ENCODE measurements around the gene CAAP1. TPM values are rescaled to one million over a fixed set of nuclear protein-coding genes. Genes with fewer than 3 reads are reported as not detected.

The CAAP1 gene
- polyA plus RNA-seq, 6 donors from 2014 or later = 12.8 to 23.6 (median 13.9) TPM

DNA sequence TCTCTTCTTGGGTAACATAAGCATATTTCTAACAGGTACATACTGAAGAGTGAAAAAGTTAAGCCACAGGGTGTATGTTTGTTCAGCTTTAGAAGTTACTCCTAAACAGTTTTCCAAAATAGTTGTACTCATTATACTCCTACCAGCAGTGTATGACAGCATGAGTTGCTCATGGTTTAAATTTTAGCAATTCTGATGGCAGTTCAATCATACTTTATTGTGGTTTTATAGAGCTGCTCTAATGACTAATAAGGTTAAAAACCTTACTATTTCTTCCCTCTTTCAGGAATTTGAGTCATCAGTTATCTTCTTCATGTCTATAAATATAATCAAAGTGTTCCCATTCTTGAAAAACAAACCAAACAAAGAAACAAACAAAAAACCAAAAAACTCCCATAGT is 81.5 kb downstream of the CAAP1 start:
- Mint-ChIP-seq H3K9me3 (peaks cover 0 to 5% (median 0%) of the 10 kb centered on the region in 7 donors), H3K27ac (no peak overlapping the region), H3K4me1 (no peaks in the 10 kb centered on the region), H3K4me3 (no peak overlapping the region), H3K36me3 (no peaks in the 10 kb centered on the region), H3K27me3 (peaks cover 0 to 5% (median 0%) of the 10 kb centered on the region in 3 donors)
- ATAC-seq (ENCODE audit: low read depth in 2 of 2) (no peak), DNase-seq (no peak)

DNA sequence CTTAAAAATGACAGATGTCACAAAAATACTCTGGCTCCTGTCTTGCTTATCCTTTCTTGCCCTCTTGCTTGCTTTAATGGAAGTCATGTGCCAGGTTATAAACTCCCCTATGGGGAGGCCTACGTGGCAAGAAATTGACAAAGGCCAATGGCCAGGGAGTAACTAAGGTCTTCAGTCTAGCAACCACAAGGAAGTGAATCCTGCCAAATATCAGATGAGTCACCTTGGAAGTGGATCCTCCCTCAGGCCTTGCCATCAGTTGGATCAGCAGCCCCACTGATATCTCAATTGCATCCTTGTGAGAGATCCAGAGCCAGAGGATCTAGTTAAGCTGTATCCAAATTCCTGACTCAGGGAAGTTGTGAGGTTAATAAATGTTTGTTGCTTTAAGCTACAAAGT is 82.8 kb downstream of the CAAP1 start:
- Mint-ChIP-seq H3K4me3 (no peak overlapping the region), H3K27ac (no peak overlapping the region), H3K36me3 (no peaks in the 10 kb centered on the region), H3K27me3 (peaks cover 0 to 5% (median 0%) of the 10 kb centered on the region in 3 donors), H3K9me3 (peaks cover 0 to 5% (median 0%) of the 10 kb centered on the region in 7 donors), H3K4me1 (no peaks in the 10 kb centered on the region)
- ATAC-seq (ENCODE audit: low read depth in 2 of 2) = no peak
- no peak for DNase-seq

DNA sequence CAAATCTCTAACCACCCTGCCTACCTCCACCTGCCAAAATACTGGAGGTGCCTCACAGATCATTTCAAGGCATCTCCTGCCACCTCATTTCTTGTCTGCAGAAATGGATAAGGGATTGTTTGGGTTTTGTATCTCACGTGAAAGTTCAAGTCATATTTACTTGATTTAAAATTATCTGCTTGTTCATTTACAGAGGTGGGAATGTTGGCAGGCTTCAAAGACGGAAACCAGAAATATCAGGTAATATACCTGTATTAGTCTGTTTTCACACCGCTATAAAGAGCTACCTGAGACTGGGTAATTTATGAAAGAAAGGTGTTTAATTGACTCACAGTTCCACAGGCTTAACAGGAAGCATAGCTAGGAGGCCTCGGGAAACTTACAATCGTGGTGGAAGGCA is 85.4 kb downstream of the CAAP1 start:
- no peaks in the 10 kb centered on the region for H3K36me3 Mint-ChIP-seq
- ATAC-seq (ENCODE audit: low read depth in 2 of 2) (no peak), DNase-seq (no peak)
- H3K4me3 Mint-ChIP-seq = no peak overlapping the region
- no peak overlapping the region for H3K27ac Mint-ChIP-seq
- peaks cover 0 to 5% (median 0%) of the 10 kb centered on the region in 7 donors for H3K9me3 Mint-ChIP-seq
- no peaks in the 10 kb centered on the region for H3K4me1 Mint-ChIP-seq
- peaks cover 0 to 5% (median 0%) of the 10 kb centered on the region in 3 donors for H3K27me3 Mint-ChIP-seq

DNA sequence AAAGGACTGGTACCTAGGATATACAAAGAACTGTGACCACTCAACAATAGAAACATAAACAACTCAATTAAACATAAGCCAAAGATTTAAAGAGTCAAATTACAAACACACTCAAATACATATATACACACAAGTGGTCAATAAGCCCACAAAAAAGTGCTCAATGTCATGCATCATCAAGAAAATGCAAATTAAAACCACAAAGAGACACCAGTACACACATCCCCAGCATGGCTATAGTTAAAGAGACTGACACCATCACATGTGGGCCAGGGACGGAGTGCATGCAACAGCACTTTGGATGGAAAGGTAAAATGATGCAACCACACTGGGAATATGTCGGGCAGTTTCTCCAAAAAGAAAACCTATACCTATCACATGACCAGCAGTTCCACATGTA is 89.7 kb downstream of the CAAP1 start:
- no peaks in the 10 kb centered on the region for H3K9me3 Mint-ChIP-seq
- no peak for DNase-seq
- H3K27me3 Mint-ChIP-seq = peaks cover 0 to 12% (median 0%) of the 10 kb centered on the region in 3 donors
- ATAC-seq (ENCODE audit: low read depth in 2 of 2) = no peak
- H3K4me3 Mint-ChIP-seq = no peak overlapping the region
- H3K4me1 Mint-ChIP-seq = no peaks in the 10 kb centered on the region
- H3K27ac Mint-ChIP-seq = no peak overlapping the region
- no peaks in the 10 kb centered on the region for H3K36me3 Mint-ChIP-seq

DNA sequence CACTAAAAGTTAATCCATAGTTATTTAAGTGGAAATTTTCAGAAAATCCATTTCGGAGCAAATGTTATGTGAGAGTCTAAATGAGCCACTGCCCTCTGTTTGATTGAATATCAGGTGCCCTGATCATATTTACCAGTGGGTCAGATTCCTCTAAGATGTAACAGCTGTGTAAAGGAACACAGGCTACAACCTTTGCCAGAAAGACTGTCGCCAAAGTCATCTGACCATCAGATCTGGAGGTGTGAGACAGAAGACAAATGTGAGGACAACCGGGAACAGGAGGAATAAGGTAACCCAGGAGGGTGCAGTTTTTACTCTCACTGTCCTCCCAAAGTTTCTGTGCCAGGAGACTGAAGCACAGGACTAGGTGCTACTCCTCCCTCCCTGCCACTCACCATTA is 90.8 kb downstream of the CAAP1 start:
- Mint-ChIP-seq H3K9me3 (no peaks in the 10 kb centered on the region), H3K4me3 (no peak overlapping the region), H3K27ac (no peak overlapping the region), H3K27me3 (peaks cover 0 to 12% (median 0%) of the 10 kb centered on the region in 3 donors), H3K4me1 (no peaks in the 10 kb centered on the region), H3K36me3 (no peaks in the 10 kb centered on the region)
- DNase-seq (no peak), ATAC-seq (ENCODE audit: low read depth in 2 of 2) (no peak)

DNA sequence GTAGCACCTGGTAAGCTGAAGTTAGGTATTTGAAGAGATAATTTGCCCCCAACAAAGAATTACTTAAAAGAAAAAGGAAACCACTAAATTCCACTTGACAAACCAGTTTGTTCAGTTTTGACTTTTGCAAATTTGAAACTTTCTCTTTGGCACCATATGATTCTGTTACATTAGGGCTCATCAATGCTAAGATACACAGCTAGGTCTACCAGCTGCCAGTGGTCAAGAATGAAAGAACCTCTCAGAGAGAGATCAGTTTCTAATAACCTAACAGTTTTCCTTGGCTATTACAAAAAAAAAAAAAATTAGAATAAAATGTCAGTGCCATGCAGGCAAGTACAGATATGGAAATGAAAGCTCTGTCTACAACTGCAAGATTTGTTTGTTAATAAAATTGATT is 92.3 kb downstream of the CAAP1 start:
- Mint-ChIP-seq H3K4me3 (no peak overlapping the region), H3K36me3 (no peaks in the 10 kb centered on the region), H3K4me1 (no peaks in the 10 kb centered on the region), H3K27me3 (peaks cover 0 to 12% (median 0%) of the 10 kb centered on the region in 3 donors), H3K27ac (no peak overlapping the region), H3K9me3 (peaks cover 0 to under 1% (median 0%) of the 10 kb centered on the region in 7 donors)
- DNase-seq (no peak), ATAC-seq (ENCODE audit: low read depth in 2 of 2) (no peak)

DNA sequence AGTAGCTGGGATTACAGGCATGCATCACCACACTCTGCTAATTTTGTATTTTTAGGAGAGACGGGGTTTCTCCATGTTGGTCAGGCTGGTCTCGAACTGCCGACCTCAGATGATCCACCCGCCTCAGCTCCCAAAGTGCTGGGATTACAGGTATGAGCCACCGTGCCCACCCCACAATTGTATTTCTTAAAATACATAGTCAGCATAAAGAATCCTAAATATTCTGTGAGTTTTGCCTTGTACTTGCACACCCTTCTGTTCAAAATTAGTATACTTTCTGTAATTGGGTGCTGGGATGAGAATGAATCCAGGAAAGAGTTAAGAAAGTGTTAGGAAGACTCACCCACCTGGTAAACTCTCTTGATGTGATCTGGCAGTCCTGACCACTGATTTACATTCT is 101.3 kb downstream of the CAAP1 start:
- no peak overlapping the region for H3K27ac Mint-ChIP-seq
- H3K4me1 Mint-ChIP-seq = no peaks in the 10 kb centered on the region

More for the DNA sequence above, 101.3 kb downstream of the CAAP1 start:
- peaks cover 0 to 6% (median 5%) of the 10 kb centered on the region in 3 donors for H3K27me3 Mint-ChIP-seq
- H3K9me3 Mint-ChIP-seq = peaks cover 3 to 18% (median 10%) of the 10 kb centered on the region in 7 donors
- peaks cover 0 to 4% of the 10 kb centered on the region in 2 donors for H3K36me3 Mint-ChIP-seq
- DNase-seq (no peak), ATAC-seq (ENCODE audit: low read depth in 2 of 2) (no peak)
- no peak overlapping the region for H3K4me3 Mint-ChIP-seq

Other genes starting within 250 kb of the CAAP1 start
- gene PLAA, start 54.4 kb upstream of the CAAP1 start, polyA plus RNA-seq (ENCODE audit: low read depth in 6 of 6) = 10 to 100 TPM; 16.6 to 24.0 (median 22.9) TPM
- gene IFT74, start 63.6 kb upstream of the CAAP1 start, polyA plus RNA-seq (ENCODE audit: low read depth in 6 of 6) = 10 to 100 TPM in 4 of 6 donors, 1 to 10 TPM in 2; 5.9 to 15.6 (median 12.8) TPM
- gene LRRC19, start 112.9 kb upstream of the CAAP1 start, polyA plus RNA-seq (ENCODE audit: low read depth in 6 of 6) = under 1 TPM in 3 of 6 donors, not detected in 3; 0.27 to 0.44 (median 0.37) TPM
- gene TEK, start 216.4 kb upstream of the CAAP1 start, polyA plus RNA-seq (ENCODE audit: low read depth in 6 of 6) = not detected

All from naive B cell (primary cell).